ENCODE data around the gene EVL. TPM values are rescaled to one million over a fixed set of nuclear protein-coding genes. Genes with fewer than 3 reads are reported as not detected.
A peak's percentile ranks its signal among the peaks of the same experiment; 100 is the strongest.

Gene EVL
- total RNA-seq, 1 donor from 2014 or later, result 157 TPM

DNA sequence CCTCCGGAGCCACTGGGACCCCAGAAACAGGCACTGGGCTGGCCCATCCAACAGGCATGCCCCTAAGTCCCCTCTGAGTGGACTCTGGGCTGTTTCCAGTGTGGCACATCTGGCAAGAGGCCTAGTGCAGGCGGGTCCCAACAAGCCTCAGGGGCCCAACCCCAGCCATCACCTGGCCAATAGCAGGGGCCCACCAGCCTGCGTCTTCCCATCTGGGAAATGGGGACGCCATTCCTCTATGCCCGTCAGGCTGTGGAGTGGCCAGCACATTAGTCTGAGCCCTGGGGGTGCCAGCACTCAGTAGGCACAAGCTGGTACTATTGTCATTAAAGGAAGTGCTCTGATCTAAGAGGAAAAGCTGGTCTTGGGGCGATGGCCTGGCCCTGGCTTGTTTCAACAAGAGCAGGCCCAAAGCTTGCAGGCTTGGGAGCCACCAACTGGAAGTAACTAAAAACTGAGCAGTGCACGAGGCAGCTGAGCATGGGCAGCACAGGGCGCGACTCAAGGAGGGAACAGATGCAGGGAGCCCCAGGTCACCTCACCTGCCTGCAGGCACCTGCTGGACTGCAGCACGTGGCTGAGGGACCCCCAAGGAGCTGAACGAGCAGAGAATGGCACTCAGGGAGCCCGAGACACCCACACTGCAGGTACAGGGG, 85.8 kb downstream of the EVL start:
- Mint-ChIP-seq H3K4me1 (ENCODE audit: unreplicated experiment) (no peaks in the 10 kb centered on the region), H3K9me3 (ENCODE audit: unreplicated experiment) (peaks cover 5% of the 10 kb centered on the region), H3K4me3 (ENCODE audit: unreplicated experiment) (no peak overlapping the region), H3K27me3 (ENCODE audit: unreplicated experiment) (no peaks in the 10 kb centered on the region), H3K27ac (ENCODE audit: unreplicated experiment) (no peak overlapping the region), H3K36me3 (ENCODE audit: unreplicated experiment) (peaks cover 3% of the 10 kb centered on the region)
- no peak for DNase-seq (ENCODE audit: extremely low spot score, unreplicated experiment)
- TF ChIP-seq, protein P1, sequence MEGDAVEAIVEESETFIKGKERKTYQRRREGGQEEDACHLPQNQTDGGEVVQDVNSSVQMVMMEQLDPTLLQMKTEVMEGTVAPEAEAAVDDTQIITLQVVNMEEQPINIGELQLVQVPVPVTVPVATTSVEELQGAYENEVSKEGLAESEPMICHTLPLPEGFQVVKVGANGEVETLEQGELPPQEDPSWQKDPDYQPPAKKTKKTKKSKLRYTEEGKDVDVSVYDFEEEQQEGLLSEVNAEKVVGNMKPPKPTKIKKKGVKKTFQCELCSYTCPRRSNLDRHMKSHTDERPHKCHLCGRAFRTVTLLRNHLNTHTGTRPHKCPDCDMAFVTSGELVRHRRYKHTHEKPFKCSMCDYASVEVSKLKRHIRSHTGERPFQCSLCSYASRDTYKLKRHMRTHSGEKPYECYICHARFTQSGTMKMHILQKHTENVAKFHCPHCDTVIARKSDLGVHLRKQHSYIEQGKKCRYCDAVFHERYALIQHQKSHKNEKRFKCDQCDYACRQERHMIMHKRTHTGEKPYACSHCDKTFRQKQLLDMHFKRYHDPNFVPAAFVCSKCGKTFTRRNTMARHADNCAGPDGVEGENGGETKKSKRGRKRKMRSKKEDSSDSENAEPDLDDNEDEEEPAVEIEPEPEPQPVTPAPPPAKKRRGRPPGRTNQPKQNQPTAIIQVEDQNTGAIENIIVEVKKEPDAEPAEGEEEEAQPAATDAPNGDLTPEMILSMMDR (IDR thresholded peaks at IDR 0.05), result no peak

DNA sequence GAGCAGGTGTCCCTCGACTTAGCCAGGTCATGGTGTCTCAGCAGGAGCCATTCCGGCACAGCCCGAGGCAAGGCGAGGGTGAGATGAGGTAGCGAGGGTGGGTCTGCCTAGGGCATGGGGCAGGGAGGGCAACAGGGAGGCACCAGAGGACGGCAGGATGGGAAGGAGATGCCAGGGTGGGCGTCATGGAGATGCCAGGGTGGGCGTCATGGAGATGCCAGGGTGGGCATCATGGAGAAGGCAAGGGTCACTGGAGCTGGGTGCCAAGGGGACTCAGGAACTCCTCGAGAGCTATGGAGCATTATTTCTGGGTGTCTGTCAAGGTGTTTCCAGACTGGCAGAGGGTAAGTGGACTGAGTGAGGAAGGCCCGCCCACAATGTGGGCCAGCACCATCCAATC, 86.9 kb downstream of the EVL start:
- peaks cover 5% of the 10 kb centered on the region for H3K9me3 Mint-ChIP-seq (ENCODE audit: unreplicated experiment)
- H3K4me1 Mint-ChIP-seq (ENCODE audit: unreplicated experiment), result no peaks in the 10 kb centered on the region
- no peaks in the 10 kb centered on the region for H3K27me3 Mint-ChIP-seq (ENCODE audit: unreplicated experiment)
- no peak for DNase-seq (ENCODE audit: extremely low spot score, unreplicated experiment)
- TF ChIP-seq, protein P1 (IDR thresholded peaks at IDR 0.05), result no peak
- peaks cover 3% of the 10 kb centered on the region for H3K36me3 Mint-ChIP-seq (ENCODE audit: unreplicated experiment)
- H3K27ac Mint-ChIP-seq (ENCODE audit: unreplicated experiment), result no peak overlapping the region
- no peak overlapping the region for H3K4me3 Mint-ChIP-seq (ENCODE audit: unreplicated experiment)

DNA sequence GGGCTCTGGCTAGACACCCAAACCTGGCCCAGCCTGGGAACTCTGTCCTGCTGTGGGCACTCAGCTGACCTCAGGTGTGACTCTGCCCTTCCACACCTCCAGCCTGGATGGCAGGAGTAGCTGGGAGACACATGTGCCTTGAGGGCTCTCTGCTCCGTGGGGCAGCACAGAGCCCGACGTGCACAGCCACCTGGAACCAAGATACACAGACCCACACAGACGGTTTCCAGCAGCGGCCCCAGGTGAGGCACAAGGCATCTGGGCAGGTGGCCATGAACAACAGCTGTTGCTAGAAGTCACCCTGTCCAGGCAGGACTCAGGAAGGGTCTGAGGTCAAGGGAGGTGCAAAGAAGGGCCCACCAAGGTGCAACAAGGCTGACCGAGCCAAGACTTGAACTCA, 88.3 kb downstream of the EVL start:
- TF ChIP-seq, protein P1 (IDR thresholded peaks at IDR 0.05), result no peak
- Mint-ChIP-seq H3K27ac (ENCODE audit: unreplicated experiment) (no peak overlapping the region), H3K27me3 (ENCODE audit: unreplicated experiment) (peaks cover 5% of the 10 kb centered on the region), H3K4me3 (ENCODE audit: unreplicated experiment) (no peak overlapping the region), H3K9me3 (ENCODE audit: unreplicated experiment) (peaks cover 5% of the 10 kb centered on the region), H3K4me1 (ENCODE audit: unreplicated experiment) (peaks cover 1% of the 10 kb centered on the region), H3K36me3 (ENCODE audit: unreplicated experiment) (peaks cover 3% of the 10 kb centered on the region)
- no peak for DNase-seq (ENCODE audit: extremely low spot score, unreplicated experiment)

DNA sequence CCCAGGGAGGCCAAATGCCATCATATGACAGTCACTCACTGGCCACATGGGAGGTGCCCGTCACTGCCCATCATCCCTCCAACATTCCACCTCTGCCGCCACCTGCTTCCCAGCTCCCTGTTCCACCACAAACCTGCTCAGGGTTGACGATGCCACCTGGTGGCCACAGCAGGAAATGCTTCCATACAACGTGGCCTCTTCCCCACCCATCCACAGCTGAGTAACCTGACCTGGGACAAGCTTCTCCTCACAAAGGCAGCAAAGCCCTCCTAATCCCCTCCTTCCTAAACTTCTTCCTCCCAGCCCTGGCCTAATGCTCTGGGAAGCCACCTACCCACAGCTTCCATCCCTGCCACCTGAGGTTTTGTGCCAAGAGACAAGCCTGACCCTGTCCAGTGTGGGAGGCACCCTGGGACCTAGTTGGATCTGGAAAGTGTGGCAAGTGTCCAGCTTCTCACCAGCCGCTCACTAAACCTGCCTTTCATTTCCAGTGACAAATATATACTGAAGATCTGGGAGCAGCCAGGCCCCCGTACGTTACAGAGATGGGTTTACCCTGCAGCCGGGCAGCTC, 89.9 kb downstream of the EVL start:
- TF ChIP-seq, protein P1 (IDR thresholded peaks at IDR 0.05), result peak; percentile 53
- H3K27me3 Mint-ChIP-seq (ENCODE audit: unreplicated experiment), result peaks cover 10% of the 10 kb centered on the region
- H3K36me3 Mint-ChIP-seq (ENCODE audit: unreplicated experiment), result peaks cover 3% of the 10 kb centered on the region
- H3K9me3 Mint-ChIP-seq (ENCODE audit: unreplicated experiment), result peaks cover 5% of the 10 kb centered on the region
- H3K4me3 Mint-ChIP-seq (ENCODE audit: unreplicated experiment), result no peak overlapping the region
- no peak for DNase-seq (ENCODE audit: extremely low spot score, unreplicated experiment)
- peaks cover 1% of the 10 kb centered on the region for H3K4me1 Mint-ChIP-seq (ENCODE audit: unreplicated experiment)
- no peak overlapping the region for H3K27ac Mint-ChIP-seq (ENCODE audit: unreplicated experiment)

DNA sequence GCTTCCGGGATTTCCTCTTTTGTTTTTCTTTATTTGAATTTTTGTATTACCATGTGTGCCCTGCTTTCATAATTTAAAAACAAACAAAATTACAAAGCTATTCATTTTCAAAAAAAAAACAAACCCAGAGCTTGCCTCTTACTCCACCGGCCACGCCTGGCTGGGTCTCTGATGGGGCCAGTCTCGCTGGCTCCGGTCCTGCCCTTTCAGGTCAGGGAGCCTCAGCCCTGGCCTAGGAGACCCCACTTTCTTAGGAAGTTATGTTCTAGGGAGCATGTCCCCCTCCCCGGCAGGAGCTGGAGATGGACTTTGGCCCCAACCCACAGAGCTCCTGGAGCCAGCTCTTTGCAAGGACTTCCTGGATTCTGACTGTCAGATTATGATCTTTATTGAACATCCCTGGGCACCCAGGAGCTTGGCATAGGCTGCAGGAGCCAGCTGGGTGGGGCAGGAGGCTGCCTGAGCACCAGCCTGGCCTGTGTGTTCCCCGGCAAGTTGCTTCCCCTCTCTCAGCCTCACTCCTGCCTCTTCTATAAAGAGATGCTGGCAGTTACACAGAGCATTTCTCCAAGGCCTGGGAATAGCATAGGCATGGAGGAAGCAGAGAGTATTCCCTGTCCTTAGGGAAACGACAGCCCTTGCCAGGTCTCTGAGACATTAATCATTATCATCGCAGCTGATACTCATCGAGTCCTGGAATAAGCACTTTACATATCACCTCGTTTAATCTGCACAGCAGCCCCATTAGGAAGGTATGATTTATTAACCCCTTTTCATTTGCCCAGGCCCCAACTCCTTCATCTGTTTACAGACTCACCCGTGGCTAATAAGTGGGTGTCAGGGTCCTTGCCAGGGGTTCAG, 90.8 kb downstream of the EVL start:
- DNase-seq (ENCODE audit: extremely low spot score, unreplicated experiment), result no peak
- H3K9me3 Mint-ChIP-seq (ENCODE audit: unreplicated experiment), result peaks cover 5% of the 10 kb centered on the region
- H3K4me1 Mint-ChIP-seq (ENCODE audit: unreplicated experiment), result peaks cover 1% of the 10 kb centered on the region
- no peak overlapping the region for H3K27ac Mint-ChIP-seq (ENCODE audit: unreplicated experiment)
- TF ChIP-seq, protein P1 (IDR thresholded peaks at IDR 0.05), result no peak
- peaks cover 3% of the 10 kb centered on the region for H3K36me3 Mint-ChIP-seq (ENCODE audit: unreplicated experiment)
- H3K4me3 Mint-ChIP-seq (ENCODE audit: unreplicated experiment), result no peak overlapping the region
- peaks cover 18% of the 10 kb centered on the region for H3K27me3 Mint-ChIP-seq (ENCODE audit: unreplicated experiment)

Measured in osteocyte (in vitro differentiated cells).